Renal cortex interstitium (tissue), 11 donors: Measurements from ENCODE around the gene SEZ6. TPM values are rescaled to one million over a fixed set of nuclear protein-coding genes. Genes with fewer than 3 reads are reported as not detected.
"Not testable (repeated sequence)": the region's sequence is repeated elsewhere in the genome, so short reads cannot be mapped to it uniquely, and the experiment has no call there.

Source experiments
- DNase-seq, 11 donors: peaks; one replicate each; pipeline ENCODE4 v3.0.0-alpha.2; 2013; ENCODE audit warnings: low read depth in 9 of 11, low spot score in 4 of 11; ENCODE audit errors: extremely low read depth in 1 of 11
- polyA plus RNA-seq, 3 donors: library from polyadenylated mRNA; unstranded; fragments of 120-200 nt; gene quantifications; one replicate each; pipeline ENCODE4 v1.2.1, GENCODE V29; 2013; ENCODE audit not compliant: insufficient read length in 3 of 3

SEZ6 gene
- polyA plus RNA-seq, 3 donors = 0.20 to 0.41 (median 0.23) TPM

- peak in 1 of 11 donors; percentile 58 for DNase-seq
Observed at GRCh38 chr17:28949185-28950016, 56.4 kb downstream of the SEZ6 start.

- DNase-seq = no peak
Observed at GRCh38 chr17:28948873-28949184, 57.0 kb downstream of the SEZ6 start.

DNA sequence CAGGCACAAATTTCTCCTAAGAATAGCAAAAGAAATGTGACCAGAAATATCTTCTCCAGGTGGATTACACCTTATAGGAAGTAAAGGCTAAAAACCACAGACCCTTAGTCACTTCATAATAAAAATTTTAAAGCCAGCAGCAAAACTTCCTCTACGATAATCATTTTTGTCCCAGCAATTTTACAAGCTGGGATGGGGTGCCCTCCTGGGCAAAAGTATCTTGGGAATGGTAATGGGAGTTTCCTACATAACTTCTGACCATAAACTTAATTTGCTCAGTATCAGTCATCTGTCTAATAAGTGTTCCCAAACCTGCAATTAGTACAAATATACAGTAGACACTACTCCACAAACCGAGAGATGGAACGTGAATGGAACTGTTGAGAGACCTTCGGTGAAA, 57.5 kb downstream of the SEZ6 start:
- DNase-seq = no peak

DNA sequence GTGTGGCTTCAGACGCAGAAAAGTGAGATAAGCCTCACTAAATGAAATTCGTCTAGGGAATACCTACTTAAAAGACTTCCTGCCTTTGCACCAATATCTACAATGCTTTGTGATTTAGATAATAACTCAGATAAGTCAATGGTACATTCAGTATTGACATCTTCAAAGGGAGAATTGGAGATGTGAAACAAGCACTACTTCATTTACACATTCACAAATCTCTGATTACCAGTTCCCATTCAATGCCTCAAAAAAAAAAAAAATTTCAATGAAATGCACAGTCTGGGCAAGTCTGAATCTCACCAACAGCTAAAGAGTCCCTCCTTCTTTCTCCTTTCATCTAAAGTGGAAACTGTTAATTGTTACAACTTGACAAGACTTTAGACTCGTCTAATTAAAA, 58.2 kb downstream of the SEZ6 start:
- no peak for DNase-seq

DNA sequence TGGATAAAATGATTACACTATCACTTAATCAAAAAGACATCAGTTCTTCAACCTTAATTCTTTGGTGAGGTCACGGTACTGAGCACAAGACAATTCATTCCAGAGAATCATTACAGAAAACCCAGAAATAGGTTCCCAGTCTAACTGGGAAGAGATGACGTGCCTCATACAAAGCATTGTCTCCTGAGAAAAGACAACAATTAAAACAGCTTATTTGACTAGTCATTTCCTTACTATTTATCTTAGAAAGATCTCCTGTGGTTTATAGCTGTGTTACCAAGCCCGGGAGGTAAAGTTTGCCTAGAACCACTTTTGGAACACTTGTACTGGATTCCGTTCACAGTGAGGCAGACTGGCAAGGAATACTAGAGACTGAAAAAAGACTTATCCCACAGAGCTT, 59.6 kb downstream of the SEZ6 start:
- no peak for DNase-seq

- DNase-seq = no peak
Observed at GRCh38 chr17:28944862-28945741, 60.7 kb downstream of the SEZ6 start.

GRCh38 chr17:28944343-28944742, 61.5 kb downstream of the SEZ6 start:
- no peak for DNase-seq

DNA sequence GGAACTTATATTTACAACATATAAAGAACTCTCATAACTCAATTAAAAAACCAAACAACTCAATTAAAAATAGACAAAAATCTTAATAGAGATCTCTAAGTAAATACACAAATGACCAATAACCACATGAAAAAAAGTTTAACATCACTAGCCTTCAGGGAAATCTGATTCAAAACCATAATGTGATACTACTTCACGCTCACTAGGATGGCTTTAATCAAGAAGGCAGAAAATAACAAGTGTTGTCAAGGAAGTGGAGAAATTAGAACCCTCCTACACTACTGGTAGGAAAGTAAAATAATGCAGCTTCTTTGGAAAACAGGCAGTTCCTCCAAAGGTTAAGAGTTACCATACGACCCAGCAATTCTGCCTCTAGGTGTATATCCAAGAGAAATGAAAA, 62.9 kb downstream of the SEZ6 start:
- DNase-seq = no peak

DNA sequence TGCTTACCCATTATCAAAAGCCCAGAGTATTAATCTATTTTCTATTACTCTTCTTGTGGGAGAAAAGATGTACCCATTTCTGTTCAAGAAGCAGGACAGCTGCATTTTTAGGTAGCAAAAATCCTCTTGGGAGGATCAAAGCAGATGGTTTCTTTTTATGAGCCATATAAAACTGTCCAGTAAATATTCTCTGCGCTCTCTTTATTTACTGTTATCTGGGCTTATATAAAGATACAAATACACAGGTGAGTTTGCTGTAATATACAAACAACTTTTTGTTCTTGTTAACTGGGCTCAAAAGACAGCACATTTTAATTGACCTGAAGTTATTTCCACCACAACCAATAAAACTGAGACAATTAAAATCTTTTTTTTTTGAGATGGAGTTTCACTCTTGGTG, 64.6 kb downstream of the SEZ6 start:
- DNase-seq = no peak

DNA sequence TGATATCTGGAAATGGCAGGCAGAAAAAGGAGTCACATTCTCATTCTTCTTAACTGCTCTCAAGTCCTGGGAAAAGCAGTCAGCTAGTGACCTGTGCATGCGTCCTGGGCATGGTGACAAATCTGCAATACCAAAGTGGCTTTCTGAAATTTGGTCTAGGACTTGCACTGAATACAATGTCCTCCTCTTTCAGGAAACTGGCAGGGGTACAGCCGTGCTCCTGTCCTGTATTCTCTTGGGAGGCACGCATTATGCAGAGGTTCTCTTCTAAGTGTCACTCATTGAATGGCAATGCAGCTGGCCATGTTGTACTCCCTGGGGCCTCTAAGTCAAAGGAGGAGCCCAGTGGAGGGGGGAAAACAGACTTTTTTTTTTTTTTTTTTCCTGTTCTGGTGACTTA, 65.2 kb downstream of the SEZ6 start:
- no peak for DNase-seq

DNA sequence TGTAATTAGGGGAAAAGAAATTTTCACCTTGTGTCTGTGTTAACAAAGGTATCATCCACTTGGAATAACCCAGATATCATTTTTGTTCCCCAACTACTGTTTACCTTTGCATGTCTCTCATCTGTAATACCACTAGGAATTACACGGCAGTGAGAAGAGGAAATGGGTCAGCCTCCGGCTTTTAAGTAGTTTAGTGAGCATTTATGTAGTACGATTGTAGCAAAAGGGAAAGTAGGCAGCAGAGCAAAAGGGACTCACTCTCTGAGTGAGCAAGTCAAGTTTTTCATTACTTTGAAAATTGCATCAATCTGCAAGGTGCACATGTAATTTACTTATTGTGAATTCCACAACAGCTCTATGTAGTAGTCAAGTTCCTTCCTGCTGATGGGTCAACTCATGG, 65.7 kb downstream of the SEZ6 start:
- DNase-seq = no peak

GRCh38 chr17:28938552-28938951, 67.3 kb downstream of the SEZ6 start:
- no peak for DNase-seq

DNA sequence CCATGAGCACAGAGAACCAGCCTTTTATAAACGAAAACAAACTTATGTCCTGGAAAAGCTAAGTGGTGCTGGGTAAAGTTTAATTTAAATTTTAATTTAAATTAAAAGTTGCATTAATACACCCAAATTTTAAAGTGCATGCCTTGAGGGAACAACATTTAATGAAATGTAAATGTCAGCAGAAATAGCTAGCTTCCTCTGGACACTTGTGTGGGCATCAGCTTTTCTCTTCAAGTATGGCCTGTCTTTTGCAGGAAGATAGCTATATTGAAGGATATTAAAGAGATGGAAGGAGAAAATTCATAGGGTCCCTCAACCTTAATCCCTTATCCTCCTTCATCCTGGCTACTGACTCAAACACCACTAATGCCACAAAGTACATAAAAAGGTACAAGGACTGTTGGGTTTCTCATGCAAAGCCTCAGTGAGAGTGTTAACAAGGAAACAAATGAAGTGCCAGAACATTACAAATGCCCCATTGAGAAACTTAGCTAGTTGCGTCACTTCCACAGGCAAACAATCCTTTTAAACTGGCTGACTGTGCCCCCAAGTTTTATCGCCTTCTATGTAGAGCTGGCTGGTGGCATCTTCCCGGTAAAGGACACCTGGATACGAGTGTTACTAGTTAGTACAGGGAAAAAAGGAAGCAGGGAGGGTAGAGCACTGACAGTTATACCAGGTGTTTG, 68.6 kb downstream of the SEZ6 start:
- no peak for DNase-seq

GRCh38 chr17:28935744-28936460, 69.9 kb downstream of the SEZ6 start:
- DNase-seq = no peak

GRCh38 chr17:28934508-28934907, 71.3 kb downstream of the SEZ6 start:
- DNase-seq = not testable (repeated sequence)

- no peak for DNase-seq
Observed at GRCh38 chr17:28929787-28930186, 76.0 kb downstream of the SEZ6 start.

- no peak for DNase-seq
Observed at GRCh38 chr17:28928061-28928460, 77.8 kb downstream of the SEZ6 start.

GRCh38 chr17:28926786-28927185, 79.0 kb downstream of the SEZ6 start:
- DNase-seq = no peak

DNA sequence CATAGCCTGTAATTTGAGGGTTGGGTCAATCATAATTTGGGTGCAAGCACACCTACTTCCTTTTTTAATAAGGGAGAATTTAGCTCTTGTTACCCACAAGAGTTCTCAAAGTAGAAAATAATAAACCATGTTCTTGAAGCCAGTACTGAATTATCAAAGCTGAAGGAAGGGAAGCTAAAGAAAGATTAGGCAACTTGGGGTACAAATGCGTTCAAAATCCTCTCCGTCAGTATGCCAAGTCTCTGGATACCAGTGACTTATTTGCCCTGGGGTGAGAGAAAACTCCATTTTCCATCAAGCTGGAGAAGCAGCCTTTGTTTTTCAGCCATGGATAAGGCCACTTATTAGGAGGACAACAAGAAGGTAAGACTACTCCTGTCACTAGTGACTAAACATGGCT, 79.5 kb downstream of the SEZ6 start:
- no peak for DNase-seq
